ENCODE measurements around the gene TMEM245. TPM values are rescaled to one million over a fixed set of nuclear protein-coding genes. Genes with fewer than 3 reads are reported as not detected.
A peak's percentile ranks its signal among the peaks of the same experiment; 100 is the strongest.

TMEM245 gene
- total and polyA plus RNA-seq, 2 donors (not counting 1 experiment from before 2014, with no cell fraction given) = 6.3 to 34.3 TPM

- peak; percentile 17 for DNase-seq
- intact Hi-C loops (cut with micrococcal nuclease) = loop anchor here (1.0 to 10.0 kb wide), 6 partner anchors 79 to 1732 kb away; partner anchors contain the start of genes ABITRAM, ELP1, EPB41L4B and RAD23B
- peak overlapping the region; percentile 9 to 50 for H3K27ac ChIP-seq (ENCODE audit: low read length in 2 of 2)
Measured at GRCh38 chr9:109013679-109014607, 105.8 kb downstream of the TMEM245 start.

More at GRCh38 chr9:109013679-109014607, 105.8 kb downstream of the TMEM245 start:
- H3K4me1 ChIP-seq (ENCODE audit: control insufficient read depth in 2 of 2, insufficient read depth in 2 of 2, low read length in 2 of 2) = peaks cover 16 to 19% of the 10 kb centered on the region in 2 donors
- H3K4me2 ChIP-seq (replicated peaks; ENCODE audit: low read depth, low read length, poor library complexity, severe bottlenecking) = peak overlapping the region; percentile 88
- H3K9ac ChIP-seq (ENCODE audit: low read length) = peak overlapping the region; percentile 85
- H3K27ac Mint-ChIP-seq = peak overlapping the region; percentile 90
- H3K27me3 ChIP-seq (replicated peaks in 1 of 4; ENCODE audit: control extremely low read depth in 1 of 4, control insufficient read depth in 3 of 4, insufficient read depth in 4 of 4, low read length in 3 of 4) = peaks cover 0 to 16% (median 10%) of the 10 kb centered on the region in 4 experiments
- peak overlapping the region in 4 of 5 experiments; percentile 15 to 73 (median 40) for H3K4me3 ChIP-seq (ENCODE audit: control extremely low read depth in 1 of 5, extremely low read depth in 1 of 5, insufficient read depth in 1 of 5, low read depth in 2 of 5, low read length in 4 of 5)
- H3K9me3 Mint-ChIP-seq (ENCODE audit: insufficient read depth) = no peaks in the 10 kb centered on the region
- TF ChIP-seq EZH2 (IDR thresholded peaks at IDR 0.05; ENCODE audit: borderline replicate concordance, insufficient read depth, low read depth, low read length, poor library complexity, severe bottlenecking) = no peak
- TF ChIP-seq CTCF (IDR thresholded peaks at IDR 0.05) = no peak
- POLR2A ChIA-PET = no interaction called here
- H3K36me3 ChIP-seq (replicated peaks in 1 of 2; ENCODE audit: control extremely low read depth in 1 of 2, control insufficient read depth in 1 of 2, extremely low read depth in 1 of 2, insufficient read depth in 2 of 2, low read length in 1 of 2) = no peaks in the 10 kb centered on the region
- no peak for ATAC-seq (ENCODE audit: low read depth)
- 37% methylated on average over 14 of the region's 19 CpGs for WGBS (ENCODE audit: insufficient coverage)
- no peaks in the 10 kb centered on the region for H3K79me2 ChIP-seq (ENCODE audit: control insufficient read depth, insufficient read depth, low read length)
- peaks cover 42% of the 10 kb centered on the region for H3K4me1 Mint-ChIP-seq
- CTCF ChIA-PET = no interaction called here
- no peaks in the 10 kb centered on the region for H4K20me1 ChIP-seq (ENCODE audit: control insufficient read depth, insufficient read depth, low read length, poor library complexity, severe bottlenecking)
- H3K27me3 Mint-ChIP-seq = peaks cover 6% of the 10 kb centered on the region
- H2AFZ ChIP-seq (ENCODE audit: insufficient read depth, low read depth, low read length, poor library complexity, severe bottlenecking) = peak overlapping the region; percentile 82
- H3K4me3 Mint-ChIP-seq = peak overlapping the region; percentile 94
- no peaks in the 10 kb centered on the region for H3K9me3 ChIP-seq (ENCODE audit: control extremely low read depth in 1 of 3, control insufficient read depth in 2 of 3, insufficient read depth in 1 of 3, low read length in 2 of 3)
